Measurements from ENCODE around the gene CHAT.

GRCh38 chr10:49611166-49611815 is 2.5 kb upstream of the CHAT start:
- TF ChIP-seq, protein P1, sequence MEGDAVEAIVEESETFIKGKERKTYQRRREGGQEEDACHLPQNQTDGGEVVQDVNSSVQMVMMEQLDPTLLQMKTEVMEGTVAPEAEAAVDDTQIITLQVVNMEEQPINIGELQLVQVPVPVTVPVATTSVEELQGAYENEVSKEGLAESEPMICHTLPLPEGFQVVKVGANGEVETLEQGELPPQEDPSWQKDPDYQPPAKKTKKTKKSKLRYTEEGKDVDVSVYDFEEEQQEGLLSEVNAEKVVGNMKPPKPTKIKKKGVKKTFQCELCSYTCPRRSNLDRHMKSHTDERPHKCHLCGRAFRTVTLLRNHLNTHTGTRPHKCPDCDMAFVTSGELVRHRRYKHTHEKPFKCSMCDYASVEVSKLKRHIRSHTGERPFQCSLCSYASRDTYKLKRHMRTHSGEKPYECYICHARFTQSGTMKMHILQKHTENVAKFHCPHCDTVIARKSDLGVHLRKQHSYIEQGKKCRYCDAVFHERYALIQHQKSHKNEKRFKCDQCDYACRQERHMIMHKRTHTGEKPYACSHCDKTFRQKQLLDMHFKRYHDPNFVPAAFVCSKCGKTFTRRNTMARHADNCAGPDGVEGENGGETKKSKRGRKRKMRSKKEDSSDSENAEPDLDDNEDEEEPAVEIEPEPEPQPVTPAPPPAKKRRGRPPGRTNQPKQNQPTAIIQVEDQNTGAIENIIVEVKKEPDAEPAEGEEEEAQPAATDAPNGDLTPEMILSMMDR (IDR thresholded peaks at IDR 0.05), result no peak
- no peak for TF ChIP-seq POLR2A (IDR thresholded peaks at IDR 0.05)
- TF ChIP-seq EP300 (IDR thresholded peaks at IDR 0.05), result no peak

Measured in ovary (tissue), 3 donors.